Nephron (organoid): ENCODE results near the gene RIMBP2.
"Not testable (repeated sequence)": the region's sequence is repeated elsewhere in the genome, so short reads cannot be mapped to it uniquely, and the experiment has no call there.

Experiments used
- H3K27ac Mint-ChIP-seq, 3 experiments: 2 replicates each; pipeline ENCODE4 v1.8.0; 2020; ENCODE audit warnings: mixed read lengths in 3 of 3, mild to moderate bottlenecking in 2 of 3, moderate library complexity in 1 of 3
- H3K27me3 Mint-ChIP-seq: 2 replicates; pipeline ENCODE4 v1.8.0; 2021; ENCODE audit warnings: low read depth, mild to moderate bottlenecking, moderate library complexity, mixed read lengths
- H3K36me3 Mint-ChIP-seq: 2 replicates; pipeline ENCODE4 v1.8.0; 2020; ENCODE audit warnings: low read depth, mixed read lengths
- H3K4me1 Mint-ChIP-seq: 2 replicates; pipeline ENCODE4 v1.8.0; 2020; ENCODE audit warnings: mixed read lengths
- H3K4me3 Mint-ChIP-seq, 3 experiments: 2 replicates each; pipeline ENCODE4 v1.8.0; 2020; ENCODE audit warnings: mild to moderate bottlenecking in 3 of 3, mixed read lengths in 3 of 3, moderate library complexity in 2 of 3
- H3K9me3 Mint-ChIP-seq: 2 replicates; pipeline ENCODE4 v1.8.0; 2020; ENCODE audit warnings: mixed read lengths
- CTCF ChIP-seq, 3 experiments: fragments of 200-600 bp; sonication (generic); IDR thresholded peaks; one replicate each; pipeline ENCODE4 v1.5.0; 2021; ENCODE audit warnings: antibody characterized with exemption in 3 of 3; ENCODE audit not compliant: unreplicated experiment in 3 of 3

Gene RIMBP2

GRCh38 chr12:130689408-130690405 lies 26.4 kb downstream of the RIMBP2 start:
- H3K9me3 Mint-ChIP-seq: no peaks in the 10 kb centered on the region
- H3K36me3 Mint-ChIP-seq: no peaks in the 10 kb centered on the region
- TF ChIP-seq CTCF (IDR thresholded peaks at IDR 0.05; ENCODE audit: unreplicated experiment in 3 of 3): no peak
- H3K4me1 Mint-ChIP-seq: no peaks in the 10 kb centered on the region
- peaks cover 37% of the 10 kb centered on the region for H3K27me3 Mint-ChIP-seq
- no peak overlapping the region for H3K4me3 Mint-ChIP-seq
- no peak overlapping the region for H3K27ac Mint-ChIP-seq

GRCh38 chr12:130688999-130689398 lies 27.1 kb downstream of the RIMBP2 start:
- not testable (repeated sequence) for H3K27ac Mint-ChIP-seq, H3K4me1 Mint-ChIP-seq, H3K9me3 Mint-ChIP-seq, H3K36me3 Mint-ChIP-seq, H3K4me3 Mint-ChIP-seq
- peaks cover 31% of the 10 kb centered on the region for H3K27me3 Mint-ChIP-seq

GRCh38 chr12:130687796-130688778 lies 28.0 kb downstream of the RIMBP2 start:
- H3K9me3 Mint-ChIP-seq: no peaks in the 10 kb centered on the region
- no peak overlapping the region for H3K27ac Mint-ChIP-seq
- H3K36me3 Mint-ChIP-seq: no peaks in the 10 kb centered on the region
- H3K4me1 Mint-ChIP-seq: no peaks in the 10 kb centered on the region
- no peak for TF ChIP-seq CTCF (IDR thresholded peaks at IDR 0.05; ENCODE audit: unreplicated experiment in 3 of 3)
- no peak overlapping the region for H3K4me3 Mint-ChIP-seq
- peaks cover 33% of the 10 kb centered on the region for H3K27me3 Mint-ChIP-seq

GRCh38 chr12:130687190-130687589 lies 28.9 kb downstream of the RIMBP2 start:
- TF ChIP-seq CTCF (IDR thresholded peaks at IDR 0.05; ENCODE audit: unreplicated experiment in 3 of 3): no peak
- Mint-ChIP-seq H3K36me3 (no peaks in the 10 kb centered on the region), H3K27ac (no peak overlapping the region), H3K4me1 (no peaks in the 10 kb centered on the region), H3K9me3 (no peaks in the 10 kb centered on the region), H3K27me3 (peaks cover 36% of the 10 kb centered on the region), H3K4me3 (no peak overlapping the region)

GRCh38 chr12:130686511-130686991 lies 29.5 kb downstream of the RIMBP2 start:
- H3K27me3 Mint-ChIP-seq: peaks cover 36% of the 10 kb centered on the region
- no peak for TF ChIP-seq CTCF (IDR thresholded peaks at IDR 0.05; ENCODE audit: unreplicated experiment in 3 of 3)
- H3K36me3 Mint-ChIP-seq: no peaks in the 10 kb centered on the region
- no peaks in the 10 kb centered on the region for H3K9me3 Mint-ChIP-seq
- no peak overlapping the region for H3K4me3 Mint-ChIP-seq
- no peak overlapping the region for H3K27ac Mint-ChIP-seq
- H3K4me1 Mint-ChIP-seq: no peaks in the 10 kb centered on the region

GRCh38 chr12:130685850-130686249 lies 30.2 kb downstream of the RIMBP2 start:
- H3K4me3 Mint-ChIP-seq: no peak overlapping the region
- peaks cover 36% of the 10 kb centered on the region for H3K27me3 Mint-ChIP-seq
- no peaks in the 10 kb centered on the region for H3K36me3 Mint-ChIP-seq

More at GRCh38 chr12:130685850-130686249, 30.2 kb downstream of the RIMBP2 start:
- Mint-ChIP-seq H3K9me3 (no peaks in the 10 kb centered on the region), H3K4me1 (no peaks in the 10 kb centered on the region), H3K27ac (no peak overlapping the region)
- TF ChIP-seq CTCF (IDR thresholded peaks at IDR 0.05; ENCODE audit: unreplicated experiment in 3 of 3): no peak
